Activated naive CD4-positive, alpha-beta T cell treated with anti-CD3 and anti-CD28 coated beads for 36 hours (primary cell): Measurements from ENCODE around the gene C3orf52. TPM values are rescaled to one million over a fixed set of nuclear protein-coding genes. Genes with fewer than 3 reads are reported as not detected.
"Not testable (repeated sequence)": the region's sequence is repeated elsewhere in the genome, so short reads cannot be mapped to it uniquely, and the experiment has no call there.

Source experiments
- CTCF ChIA-PET: fragments of 350-600 bp; sonication (Branson Sonifier 250); formaldehyde crosslinking; loops from one replicate; lab custom pipeline; 2021; ENCODE audit warnings: antibody characterized with exemption; lab: Charles Lee
- DNase-seq: peaks from one replicate; pipeline ENCODE4 v3.0.0-alpha.2; 2020
- H3K27ac Mint-ChIP-seq: one replicate; pipeline ENCODE4 v1.8.0; 2021; ENCODE audit warnings: mild to moderate bottlenecking, mixed read lengths
- H3K27me3 Mint-ChIP-seq: one replicate; pipeline ENCODE4 v1.8.0; 2021; ENCODE audit warnings: low read depth, mixed read lengths
- H3K36me3 Mint-ChIP-seq: one replicate; pipeline ENCODE4 v1.8.0; 2021; ENCODE audit warnings: low read depth, mixed read lengths
- H3K4me1 Mint-ChIP-seq: one replicate; pipeline ENCODE4 v1.8.0; 2021; ENCODE audit warnings: low read depth, mixed read lengths
- H3K4me3 Mint-ChIP-seq: one replicate; pipeline ENCODE4 v1.8.0; 2021; ENCODE audit warnings: mild to moderate bottlenecking, moderate library complexity, mixed read lengths
- H3K9me3 Mint-ChIP-seq: one replicate; pipeline ENCODE4 v1.8.0; 2021; ENCODE audit warnings: mixed read lengths
- intact Hi-C: fragments of 100-400 bp; cut with micrococcal nuclease; formaldehyde crosslinking; loops from one replicate; pipeline ENCODE4 v1.15.1; 2023
- total RNA-seq, 2 experiments: library from RNA; stranded (reverse); gene quantifications; one replicate each; pipeline ENCODE4 v1.2.3, GENCODE V29; 2021

The C3orf52 gene
- total RNA-seq, 2 experiments from 2014 or later, result 3.1 to 3.8 TPM

GRCh38 chr3:112061152-112061551 is 25.0 kb upstream of the C3orf52 start:
- Mint-ChIP-seq H3K36me3 (no peaks in the 10 kb centered on the region), H3K27ac (no peak overlapping the region), H3K4me3 (no peak overlapping the region), H3K9me3 (peaks cover 2% of the 10 kb centered on the region), H3K4me1 (peaks cover 12% of the 10 kb centered on the region), H3K27me3 (no peaks in the 10 kb centered on the region)
- DNase-seq, result no peak
- intact Hi-C loops, result no loop called here
- CTCF ChIA-PET, result interaction anchor here (1.2 kb wide), 1 partner anchor 17 kb away, joined by 3 read pairs; no protein-coding TSS in a partner anchor

DNA sequence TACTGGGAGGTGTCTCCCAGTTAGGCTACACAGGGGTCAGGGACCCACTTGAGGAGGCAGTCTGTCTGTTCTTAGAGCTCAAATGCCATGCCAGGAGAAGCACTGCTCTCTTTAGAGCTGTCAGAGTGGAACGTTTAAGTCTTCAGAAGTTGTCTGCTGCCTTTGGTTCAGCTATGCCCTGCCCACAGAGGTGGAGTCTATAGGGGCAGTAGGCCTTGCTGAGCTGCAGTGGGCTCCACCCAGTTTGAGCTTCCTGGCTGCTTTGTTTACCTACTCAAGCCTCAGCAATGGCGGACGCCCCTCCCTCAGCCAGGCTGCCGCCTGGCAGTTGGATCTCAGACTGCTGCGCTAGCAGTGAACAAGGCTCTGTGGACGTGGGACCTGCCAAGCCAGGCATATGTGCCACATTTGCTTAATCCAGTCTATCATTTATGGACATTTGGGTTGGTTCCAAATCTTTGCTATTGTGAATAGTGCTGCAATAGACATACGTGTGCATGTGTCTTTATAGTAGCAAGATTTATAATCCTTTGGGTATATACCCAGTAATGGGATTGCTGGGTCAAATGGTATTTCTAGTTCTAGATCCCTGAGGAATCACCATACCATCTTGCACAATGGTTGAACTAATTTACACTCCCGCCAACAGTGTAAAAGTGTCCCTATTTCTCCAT is 13.7 kb upstream of the C3orf52 start:
- not testable (repeated sequence) for H3K36me3 Mint-ChIP-seq, H3K9me3 Mint-ChIP-seq, H3K27me3 Mint-ChIP-seq
- intact Hi-C loops, result loop anchor here (1.0 to 5.0 kb wide), 4 partner anchors 16 to 425 kb away; partner anchors contain the start of gene BTLA
- DNase-seq, result peak; percentile 86
- H3K4me3 Mint-ChIP-seq, result peak overlapping the region; percentile 53
- H3K27ac Mint-ChIP-seq, result peak overlapping the region; percentile 69
- H3K4me1 Mint-ChIP-seq, result peaks cover 39% of the 10 kb centered on the region
- CTCF ChIA-PET, result interaction anchor here (0.9 kb wide), 1 partner anchor 83 kb away, joined by 4 read pairs; no protein-coding TSS in a partner anchor

GRCh38 chr3:112074006-112074405 is 12.2 kb upstream of the C3orf52 start:
- CTCF ChIA-PET, result no interaction called here
- Mint-ChIP-seq H3K27ac (no peak overlapping the region), H3K4me3 (no peak overlapping the region), H3K9me3 (peaks cover 3% of the 10 kb centered on the region), H3K4me1 (peaks cover 39% of the 10 kb centered on the region), H3K36me3 (no peaks in the 10 kb centered on the region), H3K27me3 (no peaks in the 10 kb centered on the region)
- DNase-seq, result no peak
- intact Hi-C loops, result loop anchor here (5.0 kb wide), 1 partner anchor 423 kb away; the partner anchor contains the start of gene BTLA

DNA sequence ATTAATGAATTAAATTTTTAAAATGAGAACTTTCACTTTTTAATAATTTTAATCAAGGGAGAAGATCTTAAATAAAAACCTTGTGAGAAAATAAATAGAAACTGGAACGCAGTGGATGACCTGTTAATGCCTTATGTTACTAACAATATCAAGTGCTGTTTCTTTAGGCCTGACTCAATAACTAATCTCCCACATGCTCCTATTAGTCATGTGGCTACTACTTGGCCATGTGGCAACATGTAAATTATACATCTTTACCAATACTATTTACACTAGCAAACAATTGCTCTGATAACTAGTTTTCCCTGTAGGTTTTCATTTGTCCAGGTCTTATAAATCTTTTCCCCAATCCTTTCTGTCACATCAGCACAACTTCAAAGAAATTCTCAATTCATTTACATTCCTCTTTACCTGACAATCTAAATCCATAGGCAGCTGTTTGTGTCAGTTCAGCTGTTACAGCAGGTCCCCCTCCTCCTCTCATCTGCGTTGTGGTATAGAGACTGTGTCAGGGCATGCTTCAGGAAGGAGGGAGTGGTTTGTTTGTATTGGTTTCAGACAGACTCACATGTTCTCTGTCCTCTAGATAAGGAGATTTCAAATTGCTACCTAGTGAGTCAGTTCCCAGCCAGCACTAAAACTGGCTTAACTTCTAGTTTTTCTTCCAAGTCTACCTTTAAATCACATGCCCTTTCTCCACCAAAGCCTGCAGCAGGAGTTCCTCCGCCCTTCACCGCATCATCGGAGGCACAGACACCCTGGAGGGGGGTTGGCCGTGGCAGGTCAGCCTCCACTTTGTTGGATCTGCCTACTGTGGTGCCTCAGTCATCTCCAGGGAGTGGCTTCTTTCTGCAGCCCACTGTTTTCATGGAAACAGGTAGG is 11.3 kb upstream of the C3orf52 start:
- Mint-ChIP-seq H3K9me3 (peaks cover 1% of the 10 kb centered on the region), H3K4me3 (peak overlapping the region; percentile 32), H3K27ac (peak overlapping the region; percentile 76), H3K4me1 (peaks cover 39% of the 10 kb centered on the region), H3K36me3 (no peaks in the 10 kb centered on the region), H3K27me3 (no peaks in the 10 kb centered on the region)
- CTCF ChIA-PET, result no interaction called here
- intact Hi-C loops, result loop anchor here (1.0 to 5.0 kb wide), 4 partner anchors 54 to 422 kb away; partner anchors contain the start of genes ABHD10 and BTLA
- peak; percentile 79 for DNase-seq

DNA sequence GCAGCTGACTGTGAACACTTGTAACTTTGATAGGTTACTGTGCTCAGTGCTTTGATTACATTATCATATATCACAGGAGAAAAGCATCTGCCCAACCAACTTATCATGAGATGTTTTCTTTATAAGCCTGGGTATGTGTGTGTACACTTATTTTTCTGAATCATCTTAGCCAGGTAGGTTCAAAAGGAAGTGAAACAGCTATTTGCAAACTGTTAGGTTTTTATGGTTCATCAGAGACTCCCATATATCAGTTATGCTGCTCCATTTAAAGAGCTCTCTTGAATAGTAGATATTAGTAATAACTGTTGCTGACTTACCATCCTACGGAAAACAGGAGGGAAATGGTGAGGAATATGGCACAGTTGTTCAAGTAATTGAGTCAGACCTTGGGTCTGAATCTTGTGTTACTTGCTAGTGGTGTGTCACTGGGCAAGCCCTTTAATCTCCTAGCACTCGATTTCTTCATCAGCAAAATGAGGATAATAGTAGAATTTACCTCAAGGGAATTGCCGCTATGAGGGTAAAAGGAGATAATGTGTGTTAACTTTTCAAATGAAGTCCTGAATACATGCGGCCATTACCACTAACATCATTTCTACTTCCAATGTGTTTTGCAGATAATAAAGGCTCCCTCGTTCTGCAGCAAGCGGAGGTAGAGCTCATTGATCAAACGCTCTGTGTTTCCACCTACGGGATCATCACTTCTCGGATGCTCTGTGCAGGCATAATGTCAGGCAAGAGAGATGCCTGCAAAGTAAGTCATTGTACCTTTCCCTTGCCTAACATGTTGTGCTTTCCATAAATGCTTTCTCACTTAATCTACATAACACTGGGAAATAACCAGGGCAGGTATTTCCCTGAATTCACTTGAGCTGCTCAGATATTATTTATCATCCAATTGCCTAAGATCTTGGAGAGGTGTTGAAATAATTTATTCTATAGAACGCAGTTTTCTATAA is 7.8 kb upstream of the C3orf52 start:
- intact Hi-C loops, result no loop called here
- Mint-ChIP-seq H3K4me3 (no peak overlapping the region), H3K4me1 (peaks cover 18% of the 10 kb centered on the region), H3K9me3 (no peaks in the 10 kb centered on the region), H3K27me3 (no peaks in the 10 kb centered on the region), H3K36me3 (no peaks in the 10 kb centered on the region), H3K27ac (no peak overlapping the region)
- CTCF ChIA-PET, result interaction anchor here (1.0 kb wide), 1 partner anchor 65 kb away, joined by 5 read pairs; no protein-coding TSS in a partner anchor
- DNase-seq, result no peak

DNA sequence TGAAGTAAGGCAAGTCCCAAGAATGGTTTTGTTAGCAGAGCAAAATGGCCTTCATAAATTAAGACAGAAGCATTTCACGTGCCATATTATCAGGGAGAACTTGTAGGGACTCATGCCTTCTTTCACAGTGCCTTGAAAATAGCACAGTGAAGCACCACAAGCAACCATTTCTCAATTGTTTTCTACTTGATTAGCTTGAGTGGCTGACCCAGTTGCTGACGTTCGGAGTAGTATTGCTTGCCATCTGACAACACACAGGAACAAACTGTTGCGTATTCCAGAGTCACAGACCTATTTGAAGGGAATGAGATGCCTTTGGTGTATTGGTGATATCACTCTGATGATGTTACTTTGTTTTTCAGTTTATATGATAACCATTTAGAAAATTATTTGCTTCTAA is 3.0 kb upstream of the C3orf52 start:
- Mint-ChIP-seq H3K9me3 (no peaks in the 10 kb centered on the region), H3K4me1 (peaks cover 19% of the 10 kb centered on the region), H3K36me3 (no peaks in the 10 kb centered on the region), H3K27me3 (peaks cover 6% of the 10 kb centered on the region), H3K4me3 (no peak overlapping the region), H3K27ac (no peak overlapping the region)
- no peak for DNase-seq
- intact Hi-C loops, result no loop called here
- CTCF ChIA-PET, result no interaction called here

- CTCF ChIA-PET, result interaction anchor here (1.3 kb wide), 1 partner anchor 41 kb away, joined by 5 read pairs; no protein-coding TSS in a partner anchor
- DNase-seq, result no peak
- peaks cover 6% of the 10 kb centered on the region for H3K27me3 Mint-ChIP-seq
- H3K4me3 Mint-ChIP-seq, result peak overlapping the region; percentile 82
- H3K36me3 Mint-ChIP-seq, result no peaks in the 10 kb centered on the region
- no peak overlapping the region for H3K27ac Mint-ChIP-seq
- H3K4me1 Mint-ChIP-seq, result peaks cover 19% of the 10 kb centered on the region
- intact Hi-C loops, result no loop called here
- H3K9me3 Mint-ChIP-seq, result no peaks in the 10 kb centered on the region
Observed at GRCh38 chr3:112084980-112085705, 1.0 kb upstream of the C3orf52 start.

- CTCF ChIA-PET, result interaction anchor here (0.7 kb wide), 1 partner anchor 26 kb away, joined by 3 read pairs; no protein-coding TSS in a partner anchor
- intact Hi-C loops, result no loop called here
Observed at GRCh38 chr3:112085735-112086075, 484 bp upstream of the C3orf52 start.

DNA sequence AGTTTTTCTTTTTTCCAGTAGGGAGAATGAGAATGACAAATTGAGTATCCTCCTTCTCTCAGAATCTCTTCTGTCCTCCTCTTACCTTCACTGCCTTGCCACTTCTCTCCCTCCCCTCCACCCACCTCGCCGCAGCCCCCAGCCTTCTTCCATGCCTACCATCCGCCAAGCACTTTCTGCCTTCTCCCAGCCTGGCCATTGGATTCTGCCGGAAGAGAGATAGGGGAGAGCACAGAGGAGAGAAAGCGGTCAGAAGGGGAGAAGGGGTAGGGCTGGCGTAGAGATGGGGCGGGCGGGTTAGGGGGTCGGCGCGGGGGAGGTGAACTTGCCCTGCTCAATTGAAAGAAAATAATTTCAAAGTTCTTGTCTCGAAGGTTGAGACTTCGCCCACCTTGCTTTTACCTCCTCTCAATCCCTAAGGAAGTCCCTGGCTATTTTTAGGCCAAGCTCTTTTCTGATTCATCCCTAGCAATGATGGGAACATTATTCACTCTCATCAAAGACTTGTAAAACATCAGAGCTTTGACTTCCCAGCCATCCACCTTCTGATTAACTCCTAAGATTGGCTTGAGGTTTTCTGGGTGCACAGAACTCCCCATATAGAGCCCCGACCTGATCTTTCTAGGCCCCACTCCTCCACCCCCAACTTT is 811 bp downstream of the C3orf52 start:
- Mint-ChIP-seq H3K4me3 (peak overlapping the region; percentile 82), H3K9me3 (no peaks in the 10 kb centered on the region), H3K27me3 (peaks cover 6% of the 10 kb centered on the region), H3K27ac (peak overlapping the region; percentile 9), H3K36me3 (no peaks in the 10 kb centered on the region), H3K4me1 (peaks cover 19% of the 10 kb centered on the region)
- CTCF ChIA-PET, result interaction anchor here (0.9 to 1.2 kb wide), 2 partner anchors 24 to 44 kb away, joined by 3 read pairs; no protein-coding TSS in a partner anchor
- intact Hi-C loops, result no loop called here
- no peak for DNase-seq

More at GRCh38 chr3:112085735-112086075, 484 bp upstream of the C3orf52 start:
- H3K9me3 Mint-ChIP-seq, result no peaks in the 10 kb centered on the region
- peaks cover 6% of the 10 kb centered on the region for H3K27me3 Mint-ChIP-seq
- H3K27ac Mint-ChIP-seq, result no peak overlapping the region
- H3K4me3 Mint-ChIP-seq, result peak overlapping the region; percentile 82
- H3K4me1 Mint-ChIP-seq, result peaks cover 19% of the 10 kb centered on the region
- no peak for DNase-seq
- H3K36me3 Mint-ChIP-seq, result no peaks in the 10 kb centered on the region

- peaks cover 6% of the 10 kb centered on the region for H3K27me3 Mint-ChIP-seq
- no peaks in the 10 kb centered on the region for H3K36me3 Mint-ChIP-seq
- H3K27ac Mint-ChIP-seq, result no peak overlapping the region
- DNase-seq, result no peak
- CTCF ChIA-PET, result interaction anchor here (0.9 kb wide), 1 partner anchor 24 kb away, joined by 3 read pairs; no protein-coding TSS in a partner anchor
- intact Hi-C loops, result no loop called here
- peaks cover 25% of the 10 kb centered on the region for H3K4me1 Mint-ChIP-seq
- H3K9me3 Mint-ChIP-seq, result no peaks in the 10 kb centered on the region
- H3K4me3 Mint-ChIP-seq, result no peak overlapping the region
Observed at GRCh38 chr3:112087746-112088145, 1.6 kb downstream of the C3orf52 start.
